Hepatocyte (in vitro differentiated cells): ENCODE measurements around the gene BIN1.

ENCODE experiments used
- CTCF ChIP-seq: fragments of 200-600 bp; sonication (generic); IDR thresholded peaks from 2 replicates; pipeline ENCODE4 v1.5.1; 2016; ENCODE audit warnings: antibody characterized with exemption, mild to moderate bottlenecking; ENCODE audit not compliant: poor library complexity
- EZH2 ChIP-seq: fragments of 200-600 bp; sonication (generic); IDR thresholded peaks from 2 replicates; pipeline ENCODE4 v1.6.1; 2016; ENCODE audit warnings: antibody characterized with exemption, mild to moderate bottlenecking, borderline replicate concordance
- EZH2phosphoT487 ChIP-seq: fragments of 200-600 bp; sonication (generic); IDR thresholded peaks from one replicate; pipeline ENCODE4 v1.6.1; 2018; ENCODE audit warnings: antibody characterized with exemption, mild to moderate bottlenecking, low read depth, moderate library complexity; ENCODE audit not compliant: unreplicated experiment, severe bottlenecking

DNA sequence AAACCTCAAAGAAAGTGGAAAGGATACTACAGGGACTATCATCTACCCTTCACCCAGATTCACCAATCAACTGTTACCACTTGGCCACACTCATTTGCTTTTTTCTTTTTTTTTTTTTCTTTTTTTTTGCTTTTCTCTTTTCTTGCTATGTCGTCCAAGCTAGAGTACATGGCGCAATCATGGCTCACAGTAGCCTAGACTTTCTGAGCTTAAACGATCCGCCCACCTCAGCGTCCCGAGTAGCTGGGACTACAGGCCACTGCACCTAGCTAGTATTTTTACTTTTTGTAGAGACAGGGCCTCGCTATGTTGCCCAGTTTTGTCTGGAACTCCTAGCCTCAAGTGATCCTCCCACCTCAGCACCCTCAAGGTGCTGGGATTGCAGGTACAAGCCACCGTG lies 24.0 kb downstream of the BIN1 start:
- TF ChIP-seq CTCF, result no peak
- TF ChIP-seq EZH2phosphoT487, result no peak
- TF ChIP-seq EZH2, result no peak
